OCI-LY1 (cell line): ENCODE measurements around the gene CYTH2.

Experiments
- H2AFZ ChIP-seq: fragments of 200-600 bp; sonication (generic), shearing (Covaris generic); 2 replicates; pipeline ENCODE4 v1.6.0; 2014; ENCODE audit warnings: antibody characterized with exemption, mild to moderate bottlenecking, low read length
- H3F3A ChIP-seq: fragments of 200-600 bp; sonication (generic), shearing (Covaris generic); 2 replicates; pipeline ENCODE4 v1.6.0; 2014; ENCODE audit warnings: mild to moderate bottlenecking, antibody characterized with exemption, low read length, moderate library complexity; ENCODE audit not compliant: insufficient read depth
- H3K27ac ChIP-seq: fragments of 200-600 bp; sonication (generic); 2 replicates; pipeline ENCODE4 v1.5.1; 2014; ENCODE audit warnings: low read length, mixed run types, mild to moderate bottlenecking, low read depth; ENCODE audit not compliant: poor library complexity, severe bottlenecking
- H3K27me3 ChIP-seq: fragments of 200-600 bp; sonication (generic); 2 replicates; pipeline ENCODE4 v1.6.0; 2014; ENCODE audit warnings: antibody characterized with exemption, mild to moderate bottlenecking, low read length, moderate library complexity; ENCODE audit not compliant: insufficient read depth
- H3K36me3 ChIP-seq: fragments of 200-600 bp; sonication (generic); 2 replicates; pipeline ENCODE4 v1.6.1; 2014; ENCODE audit warnings: mild to moderate bottlenecking, antibody characterized with exemption, low read length, moderate library complexity, mixed read lengths; ENCODE audit not compliant: insufficient read depth
- H3K4me1 ChIP-seq: fragments of 200-600 bp; sonication (generic); 2 replicates; pipeline ENCODE4 v1.5.1; 2014; ENCODE audit warnings: mild to moderate bottlenecking, low read length, moderate library complexity; ENCODE audit not compliant: insufficient read depth, severe bottlenecking
- H3K4me2 ChIP-seq: fragments of 200-600 bp; sonication (generic), shearing (Covaris generic); 2 replicates; pipeline ENCODE4 v1.6.1; 2014; ENCODE audit warnings: low read length
- H3K4me3 ChIP-seq: fragments of 200-600 bp; sonication (generic); 2 replicates; pipeline ENCODE4 v1.5.1; 2014; ENCODE audit warnings: low read length, low read depth, mild to moderate bottlenecking, mixed read lengths; ENCODE audit not compliant: poor library complexity, severe bottlenecking
- H3K79me2 ChIP-seq: fragments of 200-600 bp; shearing (Covaris generic); 2 replicates; pipeline ENCODE4 v1.6.1; 2016; ENCODE audit warnings: mixed run types, low read length, mixed read lengths; ENCODE audit not compliant: insufficient read depth
- H3K9ac ChIP-seq: fragments of 200-600 bp; sonication (generic), shearing (Covaris generic); 2 replicates; pipeline ENCODE4 v1.6.1; 2014; ENCODE audit warnings: mild to moderate bottlenecking, low read length, mixed read lengths
- H3K9me2 ChIP-seq: fragments of 200-600 bp; sonication (generic), shearing (Covaris generic); 2 replicates; pipeline ENCODE4 v1.6.1; 2014; ENCODE audit warnings: low read depth, mild to moderate bottlenecking, low read length, mixed read lengths
- H3K9me3 ChIP-seq: fragments of 200-600 bp; shearing (Covaris generic); 2 replicates; pipeline ENCODE4 v1.6.1; 2014; ENCODE audit warnings: low read length, mixed read lengths
- H4K20me1 ChIP-seq: fragments of 200-600 bp; sonication (generic), shearing (Covaris generic); 2 replicates; pipeline ENCODE4 v1.6.0; 2016; ENCODE audit warnings: mild to moderate bottlenecking, low read length; ENCODE audit not compliant: insufficient read depth
- CTCF ChIP-seq: fragments of 200-600 bp; sonication (generic), shearing (Covaris generic); IDR thresholded peaks from 2 replicates; pipeline ENCODE4 v1.5.1; 2017; ENCODE audit warnings: mild to moderate bottlenecking, antibody characterized with exemption, low read length, moderate library complexity, mixed read lengths
- EZH2 ChIP-seq: fragments of 200-600 bp; sonication (generic), shearing (Covaris generic); IDR thresholded peaks from 2 replicates; pipeline ENCODE4 v1.8.0; 2017; ENCODE audit warnings: borderline replicate concordance, mixed run types, mild to moderate bottlenecking, antibody characterized with exemption, low read length, moderate library complexity, mixed read lengths

CYTH2 gene

GRCh38 chr19:48448563-48448962, 20.6 kb upstream of the CYTH2 start:
- no peaks in the 10 kb centered on the region for H3K79me2 ChIP-seq
- no peaks in the 10 kb centered on the region for H4K20me1 ChIP-seq
- H3K36me3 ChIP-seq, result peaks cover 66% of the 10 kb centered on the region

GRCh38 chr19:48450441-48450840, 18.7 kb upstream of the CYTH2 start:
- H3K36me3 ChIP-seq, result peaks cover 83% of the 10 kb centered on the region
- no peaks in the 10 kb centered on the region for H3K27me3 ChIP-seq
- no peaks in the 10 kb centered on the region for H3K79me2 ChIP-seq
- no peak overlapping the region for H3K4me3 ChIP-seq
- no peak overlapping the region for H3K4me2 ChIP-seq
- no peak overlapping the region for H3K9ac ChIP-seq
- no peaks in the 10 kb centered on the region for H4K20me1 ChIP-seq
- H3K4me1 ChIP-seq, result peaks cover 10% of the 10 kb centered on the region
- H3K9me3 ChIP-seq, result no peaks in the 10 kb centered on the region
- no peak overlapping the region for H3K27ac ChIP-seq
- TF ChIP-seq EZH2 (no peak), CTCF (no peak)
- no peaks in the 10 kb centered on the region for H3K9me2 ChIP-seq
- no peak overlapping the region for H2AFZ ChIP-seq
- H3F3A ChIP-seq, result no peaks in the 10 kb centered on the region

More at GRCh38 chr19:48448563-48448962, 20.6 kb upstream of the CYTH2 start:
- H2AFZ ChIP-seq, result no peak overlapping the region
- H3K9me3 ChIP-seq, result no peaks in the 10 kb centered on the region
- no peaks in the 10 kb centered on the region for H3K27me3 ChIP-seq
- H3K4me2 ChIP-seq, result no peak overlapping the region
- H3K27ac ChIP-seq, result no peak overlapping the region
- H3K4me3 ChIP-seq, result no peak overlapping the region
- H3K9me2 ChIP-seq, result no peaks in the 10 kb centered on the region
- no peak overlapping the region for H3K9ac ChIP-seq
- H3K4me1 ChIP-seq, result peaks cover 26% of the 10 kb centered on the region
- no peaks in the 10 kb centered on the region for H3F3A ChIP-seq
- TF ChIP-seq EZH2 (no peak), CTCF (no peak)

- Histone ChIP-seq H2AFZ (no peak overlapping the region), H3K27ac (no peak overlapping the region), H3K27me3 (no peaks in the 10 kb centered on the region), H3K9ac (no peak overlapping the region), H3K9me2 (no peaks in the 10 kb centered on the region), H3F3A (no peaks in the 10 kb centered on the region), H3K79me2 (no peaks in the 10 kb centered on the region), H3K4me1 (peaks cover 10% of the 10 kb centered on the region), H3K4me3 (no peak overlapping the region), H3K9me3 (no peaks in the 10 kb centered on the region), H3K4me2 (no peak overlapping the region), H4K20me1 (no peaks in the 10 kb centered on the region), H3K36me3 (peaks cover 87% of the 10 kb centered on the region)
- no peak for TF ChIP-seq CTCF
- no peak for TF ChIP-seq EZH2
Observed at GRCh38 chr19:48450863-48451262, 18.3 kb upstream of the CYTH2 start.
